Upper lobe of left lung (tissue), 4 donors: ENCODE results near the gene KLF13.

ENCODE experiments used
- EP300 ChIP-seq, 4 donors: sonication (generic); formaldehyde crosslinking; IDR thresholded peaks; one replicate each; pipeline ENCODE4 v1.5.1; 2017; ENCODE audit warnings: antibody characterized with exemption in 4 of 4, control low read depth in 2 of 4
- TF ChIP-seq, protein P1 (sequence below), 6 experiments: fragments of 450-650 bp in 4 of 6; fragments of 200-600 bp in 2 of 6; sonication (generic) in 2 of 6; IDR thresholded peaks; one replicate each; pipeline ENCODE4 v1.5.1; 2016 to 2019; ENCODE audit warnings: antibody characterized with exemption in 6 of 6

DNA sequence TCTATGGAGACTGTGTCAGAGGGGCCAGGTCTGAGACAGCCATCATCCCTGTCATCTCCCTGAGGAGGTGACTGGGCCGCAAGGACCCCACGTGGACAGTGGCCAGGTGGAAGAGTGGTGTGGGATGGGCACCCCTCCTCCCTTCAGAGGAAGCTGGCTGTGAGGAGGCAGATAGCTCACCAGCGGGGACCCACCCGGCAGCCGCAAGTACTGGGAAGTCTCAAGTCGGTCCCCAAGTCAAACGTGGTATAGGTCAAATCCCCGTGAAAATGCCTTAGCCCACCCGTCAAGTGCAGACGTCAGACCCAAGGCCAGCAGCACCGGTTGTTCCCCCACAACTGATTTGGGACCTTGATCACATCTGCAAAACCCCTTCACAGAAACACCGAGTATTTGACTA, 12.3 kb upstream of the KLF13 start:
- TF ChIP-seq, protein P1, sequence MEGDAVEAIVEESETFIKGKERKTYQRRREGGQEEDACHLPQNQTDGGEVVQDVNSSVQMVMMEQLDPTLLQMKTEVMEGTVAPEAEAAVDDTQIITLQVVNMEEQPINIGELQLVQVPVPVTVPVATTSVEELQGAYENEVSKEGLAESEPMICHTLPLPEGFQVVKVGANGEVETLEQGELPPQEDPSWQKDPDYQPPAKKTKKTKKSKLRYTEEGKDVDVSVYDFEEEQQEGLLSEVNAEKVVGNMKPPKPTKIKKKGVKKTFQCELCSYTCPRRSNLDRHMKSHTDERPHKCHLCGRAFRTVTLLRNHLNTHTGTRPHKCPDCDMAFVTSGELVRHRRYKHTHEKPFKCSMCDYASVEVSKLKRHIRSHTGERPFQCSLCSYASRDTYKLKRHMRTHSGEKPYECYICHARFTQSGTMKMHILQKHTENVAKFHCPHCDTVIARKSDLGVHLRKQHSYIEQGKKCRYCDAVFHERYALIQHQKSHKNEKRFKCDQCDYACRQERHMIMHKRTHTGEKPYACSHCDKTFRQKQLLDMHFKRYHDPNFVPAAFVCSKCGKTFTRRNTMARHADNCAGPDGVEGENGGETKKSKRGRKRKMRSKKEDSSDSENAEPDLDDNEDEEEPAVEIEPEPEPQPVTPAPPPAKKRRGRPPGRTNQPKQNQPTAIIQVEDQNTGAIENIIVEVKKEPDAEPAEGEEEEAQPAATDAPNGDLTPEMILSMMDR (IDR thresholded peaks at IDR 0.05): no peak
- no peak for TF ChIP-seq EP300 (IDR thresholded peaks at IDR 0.05)
